WTC11 (cell line): ENCODE data around the gene LARGE1.

Experiments
- CREB1 ChIP-seq: sonication (generic); formaldehyde crosslinking; IDR thresholded peaks from 2 replicates; pipeline ENCODE4 v1.8.0; 2023; ENCODE audit warnings: mild to moderate bottlenecking, missing genetic modification reagents
- ESRRA ChIP-seq: sonication (generic); formaldehyde crosslinking; IDR thresholded peaks from 2 replicates; pipeline ENCODE4 v1.8.1; 2022; ENCODE audit warnings: mild to moderate bottlenecking, missing genetic modification reagents, borderline replicate concordance
- GTF2I ChIP-seq: fragments of 250-450 bp; sonication (Bioruptor Pico); conservative IDR thresholded peaks from 2 replicates; pipeline ENCODE4 v1.4.0; 2021; ENCODE audit warnings: mild to moderate bottlenecking
- JUN ChIP-seq: sonication (generic); formaldehyde crosslinking; IDR thresholded peaks from 2 replicates; pipeline ENCODE4 v1.8.0; 2023; ENCODE audit warnings: mild to moderate bottlenecking, missing genetic modification reagents
- RELA ChIP-seq: sonication (generic); formaldehyde crosslinking; IDR thresholded peaks from 2 replicates; pipeline ENCODE4 v1.8.1; 2022; ENCODE audit warnings: missing genetic modification reagents, mild to moderate bottlenecking, borderline replicate concordance
- SP1 ChIP-seq: sonication (generic); formaldehyde crosslinking; conservative IDR thresholded peaks from 2 replicates; pipeline ENCODE4 v1.8.1; 2022; ENCODE audit warnings: missing genetic modification reagents
- TP53 ChIP-seq: sonication (generic); formaldehyde crosslinking; IDR thresholded peaks from 2 replicates; pipeline ENCODE4 v1.8.1; 2023; ENCODE audit warnings: mild to moderate bottlenecking, missing genetic modification reagents
- TF ChIP-seq, protein P1 (sequence below): fragments of 200-600 bp; IDR thresholded peaks from 2 replicates; pipeline ENCODE4 v1.8.0; 2022; ENCODE audit warnings: antibody characterized with exemption
- TF ChIP-seq, protein P2 (sequence below): sonication (generic); formaldehyde crosslinking; IDR thresholded peaks from 2 replicates; pipeline ENCODE4 v1.8.1; 2023; ENCODE audit warnings: mild to moderate bottlenecking, missing genetic modification reagents, moderate library complexity
- TF ChIP-seq, protein P3 (sequence below): sonication (generic); formaldehyde crosslinking; IDR thresholded peaks from 2 replicates; pipeline ENCODE4 v1.8.1; 2022; ENCODE audit warnings: low read depth, missing genetic modification reagents, borderline replicate concordance
- TF ChIP-seq, protein P4 (sequence below): sonication (generic); formaldehyde crosslinking; IDR thresholded peaks from 2 replicates; pipeline ENCODE4 v1.8.1; 2023; ENCODE audit warnings: mild to moderate bottlenecking, missing genetic modification reagents
- TF ChIP-seq, protein P5 (sequence below): sonication (generic); formaldehyde crosslinking; IDR thresholded peaks from 2 replicates; pipeline ENCODE4 v1.8.0; 2022; ENCODE audit warnings: mild to moderate bottlenecking, missing genetic modification reagents
- TF ChIP-seq, protein P6 (sequence below): sonication (generic); formaldehyde crosslinking; conservative IDR thresholded peaks from 2 replicates; pipeline ENCODE4 v1.8.1; 2022; ENCODE audit warnings: mild to moderate bottlenecking, missing genetic modification reagents
- TF ChIP-seq, protein P7 (sequence below): sonication (generic); formaldehyde crosslinking; IDR thresholded peaks from 2 replicates; pipeline ENCODE4 v1.8.0; 2022; ENCODE audit warnings: mild to moderate bottlenecking, missing genetic modification reagents

DNA sequence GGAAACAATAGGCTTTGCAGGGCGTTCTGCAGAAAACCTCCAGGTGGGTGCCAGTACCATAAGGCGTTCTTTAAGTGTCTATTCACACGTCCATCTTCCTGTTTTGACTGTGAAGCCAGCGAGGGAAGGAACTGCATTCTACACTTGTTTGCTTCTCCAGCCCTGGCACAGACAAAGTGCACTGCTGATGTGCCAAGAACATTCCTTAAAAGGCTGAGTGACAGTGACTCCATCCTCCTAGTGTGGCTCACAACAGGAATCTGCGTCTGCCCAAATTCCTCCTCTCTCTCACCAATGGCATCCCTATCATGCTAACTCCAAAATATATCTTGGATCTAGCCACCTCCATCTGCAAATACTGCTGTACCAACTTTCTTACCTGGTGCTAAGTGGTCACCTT is 454.7 kb downstream of the LARGE1 start:
- TF ChIP-seq, protein P1, sequence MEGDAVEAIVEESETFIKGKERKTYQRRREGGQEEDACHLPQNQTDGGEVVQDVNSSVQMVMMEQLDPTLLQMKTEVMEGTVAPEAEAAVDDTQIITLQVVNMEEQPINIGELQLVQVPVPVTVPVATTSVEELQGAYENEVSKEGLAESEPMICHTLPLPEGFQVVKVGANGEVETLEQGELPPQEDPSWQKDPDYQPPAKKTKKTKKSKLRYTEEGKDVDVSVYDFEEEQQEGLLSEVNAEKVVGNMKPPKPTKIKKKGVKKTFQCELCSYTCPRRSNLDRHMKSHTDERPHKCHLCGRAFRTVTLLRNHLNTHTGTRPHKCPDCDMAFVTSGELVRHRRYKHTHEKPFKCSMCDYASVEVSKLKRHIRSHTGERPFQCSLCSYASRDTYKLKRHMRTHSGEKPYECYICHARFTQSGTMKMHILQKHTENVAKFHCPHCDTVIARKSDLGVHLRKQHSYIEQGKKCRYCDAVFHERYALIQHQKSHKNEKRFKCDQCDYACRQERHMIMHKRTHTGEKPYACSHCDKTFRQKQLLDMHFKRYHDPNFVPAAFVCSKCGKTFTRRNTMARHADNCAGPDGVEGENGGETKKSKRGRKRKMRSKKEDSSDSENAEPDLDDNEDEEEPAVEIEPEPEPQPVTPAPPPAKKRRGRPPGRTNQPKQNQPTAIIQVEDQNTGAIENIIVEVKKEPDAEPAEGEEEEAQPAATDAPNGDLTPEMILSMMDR: no peak
- TF ChIP-seq TP53 (CRISPR knock-in tag) (no peak), GTF2I (CRISPR knock-in tag) (no peak), RELA (no peak), JUN (CRISPR knock-in tag) (no peak), SP1 (no peak), CREB1 (CRISPR knock-in tag) (no peak), ESRRA (no peak)
- TF ChIP-seq, protein P2, sequence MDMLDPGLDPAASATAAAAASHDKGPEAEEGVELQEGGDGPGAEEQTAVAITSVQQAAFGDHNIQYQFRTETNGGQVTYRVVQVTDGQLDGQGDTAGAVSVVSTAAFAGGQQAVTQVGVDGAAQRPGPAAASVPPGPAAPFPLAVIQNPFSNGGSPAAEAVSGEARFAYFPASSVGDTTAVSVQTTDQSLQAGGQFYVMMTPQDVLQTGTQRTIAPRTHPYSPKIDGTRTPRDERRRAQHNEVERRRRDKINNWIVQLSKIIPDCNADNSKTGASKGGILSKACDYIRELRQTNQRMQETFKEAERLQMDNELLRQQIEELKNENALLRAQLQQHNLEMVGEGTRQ: no peak
- TF ChIP-seq, protein P3, sequence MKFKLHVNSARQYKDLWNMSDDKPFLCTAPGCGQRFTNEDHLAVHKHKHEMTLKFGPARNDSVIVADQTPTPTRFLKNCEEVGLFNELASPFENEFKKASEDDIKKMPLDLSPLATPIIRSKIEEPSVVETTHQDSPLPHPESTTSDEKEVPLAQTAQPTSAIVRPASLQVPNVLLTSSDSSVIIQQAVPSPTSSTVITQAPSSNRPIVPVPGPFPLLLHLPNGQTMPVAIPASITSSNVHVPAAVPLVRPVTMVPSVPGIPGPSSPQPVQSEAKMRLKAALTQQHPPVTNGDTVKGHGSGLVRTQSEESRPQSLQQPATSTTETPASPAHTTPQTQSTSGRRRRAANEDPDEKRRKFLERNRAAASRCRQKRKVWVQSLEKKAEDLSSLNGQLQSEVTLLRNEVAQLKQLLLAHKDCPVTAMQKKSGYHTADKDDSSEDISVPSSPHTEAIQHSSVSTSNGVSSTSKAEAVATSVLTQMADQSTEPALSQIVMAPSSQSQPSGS (CRISPR knock-in tag): no peak
- TF ChIP-seq, protein P4, sequence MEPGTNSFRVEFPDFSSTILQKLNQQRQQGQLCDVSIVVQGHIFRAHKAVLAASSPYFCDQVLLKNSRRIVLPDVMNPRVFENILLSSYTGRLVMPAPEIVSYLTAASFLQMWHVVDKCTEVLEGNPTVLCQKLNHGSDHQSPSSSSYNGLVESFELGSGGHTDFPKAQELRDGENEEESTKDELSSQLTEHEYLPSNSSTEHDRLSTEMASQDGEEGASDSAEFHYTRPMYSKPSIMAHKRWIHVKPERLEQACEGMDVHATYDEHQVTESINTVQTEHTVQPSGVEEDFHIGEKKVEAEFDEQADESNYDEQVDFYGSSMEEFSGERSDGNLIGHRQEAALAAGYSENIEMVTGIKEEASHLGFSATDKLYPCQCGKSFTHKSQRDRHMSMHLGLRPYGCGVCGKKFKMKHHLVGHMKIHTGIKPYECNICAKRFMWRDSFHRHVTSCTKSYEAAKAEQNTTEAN (CRISPR knock-in tag): no peak
- TF ChIP-seq, protein P5, sequence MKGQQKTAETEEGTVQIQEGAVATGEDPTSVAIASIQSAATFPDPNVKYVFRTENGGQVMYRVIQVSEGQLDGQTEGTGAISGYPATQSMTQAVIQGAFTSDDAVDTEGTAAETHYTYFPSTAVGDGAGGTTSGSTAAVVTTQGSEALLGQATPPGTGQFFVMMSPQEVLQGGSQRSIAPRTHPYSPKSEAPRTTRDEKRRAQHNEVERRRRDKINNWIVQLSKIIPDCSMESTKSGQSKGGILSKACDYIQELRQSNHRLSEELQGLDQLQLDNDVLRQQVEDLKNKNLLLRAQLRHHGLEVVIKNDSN (CRISPR knock-in tag): no peak
- TF ChIP-seq, protein P6, sequence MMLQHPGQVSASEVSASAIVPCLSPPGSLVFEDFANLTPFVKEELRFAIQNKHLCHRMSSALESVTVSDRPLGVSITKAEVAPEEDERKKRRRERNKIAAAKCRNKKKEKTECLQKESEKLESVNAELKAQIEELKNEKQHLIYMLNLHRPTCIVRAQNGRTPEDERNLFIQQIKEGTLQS (CRISPR knock-in tag): no peak
- TF ChIP-seq, protein P7, sequence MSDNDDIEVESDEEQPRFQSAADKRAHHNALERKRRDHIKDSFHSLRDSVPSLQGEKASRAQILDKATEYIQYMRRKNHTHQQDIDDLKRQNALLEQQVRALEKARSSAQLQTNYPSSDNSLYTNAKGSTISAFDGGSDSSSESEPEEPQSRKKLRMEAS (CRISPR knock-in tag): no peak
